ENCODE measurements around the gene PRKN.

DNA sequence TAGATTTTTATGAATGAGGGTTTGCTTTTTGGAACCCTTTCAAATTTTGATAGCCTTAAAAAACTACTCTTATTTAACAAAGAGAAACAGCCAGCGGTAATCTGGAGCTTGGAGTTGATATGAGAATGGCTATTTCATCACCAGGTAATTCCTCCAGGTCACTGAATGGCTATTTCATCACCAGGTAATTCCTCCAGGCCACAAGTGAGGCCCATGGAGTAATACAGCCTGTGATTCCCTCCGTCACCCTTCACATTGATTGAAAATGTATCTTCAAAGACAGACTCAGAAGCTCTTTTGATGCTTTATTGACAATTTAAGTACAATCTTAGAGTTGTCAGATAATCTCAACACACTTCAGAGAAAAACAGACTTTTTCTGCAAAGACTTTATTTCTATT, 1380.4 kb downstream of the PRKN start:
- TF ChIP-seq EZH2phosphoT487 (IDR thresholded peaks at IDR 0.05; ENCODE audit: low read depth, severe bottlenecking, unreplicated experiment), result no peak
- TF ChIP-seq, protein P1, sequence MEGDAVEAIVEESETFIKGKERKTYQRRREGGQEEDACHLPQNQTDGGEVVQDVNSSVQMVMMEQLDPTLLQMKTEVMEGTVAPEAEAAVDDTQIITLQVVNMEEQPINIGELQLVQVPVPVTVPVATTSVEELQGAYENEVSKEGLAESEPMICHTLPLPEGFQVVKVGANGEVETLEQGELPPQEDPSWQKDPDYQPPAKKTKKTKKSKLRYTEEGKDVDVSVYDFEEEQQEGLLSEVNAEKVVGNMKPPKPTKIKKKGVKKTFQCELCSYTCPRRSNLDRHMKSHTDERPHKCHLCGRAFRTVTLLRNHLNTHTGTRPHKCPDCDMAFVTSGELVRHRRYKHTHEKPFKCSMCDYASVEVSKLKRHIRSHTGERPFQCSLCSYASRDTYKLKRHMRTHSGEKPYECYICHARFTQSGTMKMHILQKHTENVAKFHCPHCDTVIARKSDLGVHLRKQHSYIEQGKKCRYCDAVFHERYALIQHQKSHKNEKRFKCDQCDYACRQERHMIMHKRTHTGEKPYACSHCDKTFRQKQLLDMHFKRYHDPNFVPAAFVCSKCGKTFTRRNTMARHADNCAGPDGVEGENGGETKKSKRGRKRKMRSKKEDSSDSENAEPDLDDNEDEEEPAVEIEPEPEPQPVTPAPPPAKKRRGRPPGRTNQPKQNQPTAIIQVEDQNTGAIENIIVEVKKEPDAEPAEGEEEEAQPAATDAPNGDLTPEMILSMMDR (IDR thresholded peaks at IDR 0.05; ENCODE audit: poor library complexity), result no peak
- TF ChIP-seq EZH2 (IDR thresholded peaks at IDR 0.05; ENCODE audit: borderline replicate concordance), result no peak
